ENCODE data around the gene ITM2C.

The ITM2C gene

DNA sequence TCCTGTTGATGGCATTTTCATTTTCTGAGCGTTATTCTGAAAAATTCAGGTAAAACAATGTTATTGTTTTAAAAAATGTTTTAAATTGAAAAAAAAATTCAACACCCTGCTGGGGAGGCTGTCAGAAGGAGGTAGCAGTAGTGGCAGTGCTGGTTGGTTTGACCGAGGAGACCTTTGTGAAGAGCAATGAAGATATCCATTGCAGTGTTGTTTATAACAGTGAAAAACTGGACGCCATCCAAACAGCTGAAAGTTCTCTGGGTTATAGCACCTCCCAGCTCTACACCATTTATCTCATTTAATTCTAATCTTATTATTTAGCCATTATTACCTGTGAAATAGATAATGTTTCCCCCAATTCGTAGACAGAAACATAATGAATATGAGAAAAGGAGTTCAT, 12.6 kb upstream of the ITM2C start:
- DNase-seq (ENCODE audit: low read depth), result no peak

DNA sequence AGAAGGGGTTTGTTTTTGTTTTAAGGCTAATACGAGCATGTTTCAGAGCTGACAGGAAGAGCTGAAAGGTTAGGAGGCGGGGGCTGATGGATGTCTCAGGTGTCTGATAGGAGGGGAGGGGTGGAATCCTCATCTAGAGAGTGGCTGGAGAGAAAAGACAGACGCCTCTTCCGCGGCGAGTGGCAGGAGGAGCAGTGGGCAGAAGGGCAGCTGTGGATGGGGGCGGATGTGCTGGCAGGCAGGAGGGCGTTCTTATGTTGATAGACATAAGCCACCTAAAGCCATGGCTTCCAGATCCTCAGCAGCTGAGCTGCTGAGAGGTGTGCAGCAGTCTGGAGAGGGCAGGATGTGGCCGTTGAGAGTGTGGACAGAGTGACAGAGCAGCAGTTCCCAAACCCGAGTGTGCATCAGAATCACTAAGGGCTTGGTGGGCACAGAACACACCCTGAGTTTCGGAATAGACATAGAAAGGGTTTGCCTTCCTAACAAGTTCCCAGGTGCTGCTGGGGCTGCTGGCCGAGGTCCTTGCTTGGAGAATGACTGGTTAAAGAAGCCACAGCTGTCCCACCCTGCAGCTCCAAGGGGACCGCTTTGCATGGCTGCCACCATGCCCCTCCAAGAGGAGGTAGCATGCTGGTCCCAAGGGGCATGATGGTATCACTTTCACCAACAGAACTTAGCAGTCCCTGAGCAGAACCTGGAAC, 3.0 kb upstream of the ITM2C start:
- DNase-seq (ENCODE audit: low read depth), result no peak

DNA sequence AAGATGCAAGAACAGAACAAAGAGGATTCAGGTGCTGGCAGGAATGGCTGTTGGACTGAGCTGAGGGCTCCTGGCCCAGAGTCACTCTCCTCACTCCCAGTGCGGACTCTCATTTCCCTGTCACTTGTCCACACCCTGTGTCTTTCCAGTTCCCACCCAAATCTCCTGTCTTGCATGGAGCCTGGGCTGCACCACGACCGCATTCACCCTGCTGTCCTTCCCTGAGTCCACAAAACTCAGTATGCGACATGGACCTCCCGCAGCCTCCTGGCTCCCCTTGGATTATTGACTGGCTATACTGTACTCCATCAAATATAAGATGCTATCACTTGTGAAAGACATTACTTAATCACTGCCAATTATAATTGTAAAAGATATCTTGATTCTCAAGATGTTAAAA, 2.5 kb upstream of the ITM2C start:
- DNase-seq (ENCODE audit: low read depth), result no peak

DNA sequence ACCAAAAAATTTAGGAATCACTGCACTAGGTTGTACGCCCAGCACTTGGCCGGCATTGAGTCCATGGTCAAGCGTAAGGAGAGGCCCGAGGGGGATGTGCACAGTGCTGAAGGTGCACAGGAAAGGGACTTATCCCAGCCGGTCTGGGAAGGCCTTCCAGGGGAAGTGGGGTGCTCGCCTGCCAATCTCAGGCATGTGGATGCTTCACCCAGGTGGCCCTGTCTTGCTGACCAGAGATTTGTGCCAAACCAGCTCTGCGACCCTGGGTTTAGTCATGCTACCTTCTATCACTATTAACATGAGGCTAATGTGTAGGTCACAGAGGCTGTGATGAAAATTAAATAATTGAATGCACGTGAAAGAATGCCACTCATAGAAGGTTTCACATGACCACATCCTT, 1.7 kb upstream of the ITM2C start:
- no peak for DNase-seq (ENCODE audit: low read depth)

DNA sequence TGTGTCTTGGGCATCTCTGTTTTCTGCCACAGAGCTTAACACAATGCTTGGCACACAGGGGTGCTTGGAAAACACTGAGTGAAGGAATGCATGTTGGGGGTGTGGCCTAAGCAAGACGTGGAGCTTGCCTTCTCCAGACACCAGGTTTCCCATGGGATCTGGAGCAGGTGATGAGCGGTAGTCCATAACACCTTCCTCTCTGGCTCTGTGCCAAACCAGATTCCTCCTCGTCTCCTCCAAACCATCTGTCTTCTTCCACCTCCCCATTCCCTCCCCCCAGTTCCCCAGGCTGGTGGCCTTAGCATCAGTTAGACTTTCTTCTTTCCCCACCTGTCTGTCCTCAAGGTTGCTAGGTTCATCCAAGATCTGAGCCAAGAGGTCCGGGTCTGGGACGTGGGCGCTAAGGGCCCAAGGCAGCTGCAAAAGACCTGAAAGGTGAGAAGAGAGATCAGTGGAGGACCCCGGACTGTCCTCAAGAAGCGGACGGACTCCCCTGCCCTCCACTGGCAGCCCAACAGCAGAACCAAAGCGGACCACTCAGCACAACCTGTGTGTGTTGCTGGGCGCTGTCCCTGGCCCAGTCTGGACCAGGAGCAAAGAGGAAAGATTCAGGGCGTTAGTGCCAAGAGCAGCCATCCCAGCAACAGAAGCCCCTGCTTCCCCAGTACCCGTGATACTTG, 1.2 kb upstream of the ITM2C start:
- no peak for DNase-seq (ENCODE audit: low read depth)

DNA sequence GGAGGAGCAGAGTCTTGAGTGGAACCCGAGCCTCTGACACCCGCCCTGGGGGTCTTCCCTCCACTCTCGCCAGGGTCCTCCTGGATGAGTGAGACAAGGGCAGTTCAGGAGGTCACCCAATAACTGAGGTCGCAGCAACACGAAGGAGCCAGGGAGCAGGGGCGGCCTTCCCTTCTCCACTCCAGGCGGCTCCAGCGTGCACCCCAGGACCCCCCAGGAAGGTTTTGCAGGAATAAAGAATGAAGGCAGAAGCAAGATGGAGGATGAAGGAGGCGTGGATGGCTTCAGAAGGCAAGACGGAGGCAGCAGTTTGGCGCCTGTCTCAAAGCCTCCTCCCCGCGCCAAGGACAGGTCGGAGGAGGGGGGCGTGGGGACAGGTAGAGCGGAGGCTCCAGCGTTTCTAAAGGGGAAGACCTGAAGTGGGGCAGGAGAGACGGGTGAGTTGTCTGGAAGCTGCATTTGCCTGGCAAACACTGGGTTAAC, 579 bp upstream of the ITM2C start:
- DNase-seq (ENCODE audit: low read depth), result no peak

DNA sequence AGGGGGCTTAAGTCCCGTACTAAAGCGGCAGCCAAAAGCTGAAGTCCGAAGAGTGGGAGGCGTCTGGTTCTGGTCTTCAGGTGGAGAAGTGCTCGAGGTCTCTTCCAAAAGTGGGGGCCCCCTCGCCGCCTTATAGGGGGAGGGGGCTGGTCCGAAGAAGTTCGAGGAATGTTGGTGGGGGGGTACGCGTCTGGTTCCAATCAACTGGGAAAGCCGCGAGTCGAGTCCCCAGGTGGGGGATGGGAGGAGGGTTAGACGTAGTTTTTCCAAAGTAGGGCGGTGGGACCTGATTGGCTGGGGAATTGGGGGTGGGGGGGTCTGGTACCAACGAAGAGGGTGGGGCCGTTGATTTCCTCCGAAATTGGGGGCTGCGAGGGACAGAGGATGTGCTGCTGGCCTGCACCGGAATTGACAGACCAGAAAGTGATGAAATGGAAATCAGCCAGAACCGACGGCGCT, 594 bp downstream of the ITM2C start:
- DNase-seq (ENCODE audit: low read depth), result no peak

DNA sequence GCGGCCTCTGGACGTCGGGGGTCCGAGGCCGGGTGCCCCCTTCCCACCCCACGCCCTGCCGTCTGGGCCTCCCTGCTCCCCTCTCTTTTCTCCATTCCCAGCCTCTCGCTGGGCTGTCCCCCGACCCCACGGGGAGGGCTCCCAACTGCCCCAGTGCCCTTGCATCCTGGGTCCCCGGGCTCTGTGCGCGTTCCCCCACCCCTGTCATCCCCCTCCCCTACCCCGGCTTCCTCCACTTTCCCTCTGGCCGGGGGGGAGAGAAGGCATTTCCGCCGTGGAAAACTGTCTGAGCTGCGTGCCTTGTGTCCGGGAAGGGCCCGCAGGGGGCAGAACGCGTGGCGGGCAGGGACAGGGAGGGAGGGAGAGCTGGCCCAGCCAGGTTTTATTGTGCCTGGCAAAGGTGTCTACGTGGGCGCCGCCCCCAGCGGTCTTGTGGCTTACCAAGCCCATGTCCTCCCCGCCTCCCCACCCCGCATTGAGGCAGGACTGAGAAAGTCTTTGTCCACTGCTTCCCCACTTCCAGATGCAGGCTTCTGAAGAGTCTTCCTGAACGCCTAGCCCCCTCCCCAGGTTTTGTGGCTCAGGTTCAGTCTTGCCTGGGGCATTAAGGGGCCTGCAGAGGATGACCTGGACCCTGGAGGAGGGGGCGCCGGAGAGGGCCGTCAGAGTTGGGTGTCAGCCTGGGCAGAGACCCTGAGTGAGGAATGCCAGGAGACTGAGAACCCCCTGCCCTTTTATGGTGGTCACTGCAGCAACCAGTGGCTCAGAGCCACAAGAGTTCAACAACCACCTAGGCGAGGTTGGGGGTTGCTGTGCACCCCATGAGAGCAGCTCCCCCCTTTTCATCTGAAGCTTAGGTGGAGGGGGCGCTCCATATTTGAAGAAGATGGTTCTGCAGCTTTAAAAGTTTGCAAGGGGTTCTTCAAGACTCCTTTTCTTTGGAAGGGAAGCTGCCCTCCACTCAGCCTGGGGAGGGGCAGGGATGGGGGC, 1.3 kb downstream of the ITM2C start:
- peak; percentile 30 for DNase-seq (ENCODE audit: low read depth)

DNA sequence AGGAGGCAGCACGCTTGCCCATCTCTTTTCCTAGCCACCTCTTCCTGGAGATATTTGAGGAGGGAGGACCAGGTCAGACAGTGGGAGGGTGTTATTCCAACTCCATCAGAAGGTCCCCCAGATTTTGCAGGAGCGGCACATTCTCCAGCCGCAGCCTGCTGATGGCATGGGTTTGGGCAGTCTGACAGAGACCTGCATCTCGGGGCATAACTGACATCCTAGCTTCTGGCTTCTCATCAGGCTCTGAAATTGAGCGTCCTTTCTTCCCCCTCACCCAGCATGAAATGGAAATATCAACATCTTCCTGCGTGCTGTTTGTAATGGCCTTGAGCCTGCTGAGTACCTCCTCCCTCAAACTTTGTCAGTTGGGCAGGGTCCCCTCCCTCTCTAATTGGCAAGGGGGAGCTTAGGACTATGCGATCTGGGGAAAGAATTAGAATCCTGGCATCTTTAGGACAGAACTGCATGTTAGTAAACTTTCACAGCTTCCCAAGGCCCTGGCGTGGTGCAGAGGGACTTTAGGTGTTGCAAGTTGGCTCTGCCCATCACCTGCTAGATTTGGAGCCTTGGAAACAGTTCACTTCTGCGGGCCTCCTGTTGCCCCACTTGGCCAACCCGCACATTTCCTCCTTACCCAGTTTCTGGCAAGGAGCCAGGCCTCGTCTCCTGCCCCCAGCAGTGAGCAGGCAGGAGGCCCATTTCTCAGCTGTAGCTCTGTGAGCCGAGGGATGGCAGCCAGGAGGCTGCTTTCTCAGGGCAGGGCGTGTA, 2.2 kb downstream of the ITM2C start:
- peak; percentile 47 for DNase-seq (ENCODE audit: low read depth)

DNA sequence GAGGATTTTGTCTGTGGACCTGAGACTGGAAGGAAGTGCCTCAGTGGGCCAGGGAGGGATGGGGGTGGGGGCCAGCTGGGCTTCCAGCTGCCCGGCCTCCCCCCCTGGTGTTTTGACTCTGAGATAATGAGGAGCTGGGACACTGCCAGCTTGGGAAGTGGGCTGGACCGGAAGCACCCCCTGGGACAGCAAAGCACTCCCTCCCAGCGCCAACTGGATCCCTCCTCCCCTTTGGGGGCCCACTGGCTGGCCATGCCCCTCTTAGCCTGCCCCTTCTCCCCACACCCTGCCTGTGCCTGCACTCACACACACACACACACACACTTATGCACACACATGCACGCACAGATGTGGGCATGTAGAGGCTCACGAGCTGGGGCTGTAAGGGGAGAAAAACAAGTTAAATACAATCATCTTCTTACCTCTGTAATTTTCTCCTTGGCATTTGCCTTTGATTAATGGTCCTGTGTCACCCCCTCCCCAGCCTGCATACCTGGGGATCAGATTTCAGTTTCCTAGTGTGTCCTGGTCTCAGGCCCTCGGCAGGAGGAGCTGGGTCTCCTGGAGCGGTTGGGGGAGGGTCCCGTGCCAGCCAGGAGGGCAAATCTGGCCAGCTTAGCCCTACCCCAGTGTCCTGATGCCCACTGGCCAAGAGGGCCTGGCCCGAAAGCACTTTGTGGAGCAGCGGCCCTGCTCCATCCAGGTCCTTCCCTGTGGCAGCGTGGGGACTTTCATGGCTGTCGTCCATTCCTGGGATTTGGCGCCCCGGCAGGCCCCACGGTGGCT, 3.6 kb downstream of the ITM2C start:
- no peak for DNase-seq (ENCODE audit: low read depth)

DNA sequence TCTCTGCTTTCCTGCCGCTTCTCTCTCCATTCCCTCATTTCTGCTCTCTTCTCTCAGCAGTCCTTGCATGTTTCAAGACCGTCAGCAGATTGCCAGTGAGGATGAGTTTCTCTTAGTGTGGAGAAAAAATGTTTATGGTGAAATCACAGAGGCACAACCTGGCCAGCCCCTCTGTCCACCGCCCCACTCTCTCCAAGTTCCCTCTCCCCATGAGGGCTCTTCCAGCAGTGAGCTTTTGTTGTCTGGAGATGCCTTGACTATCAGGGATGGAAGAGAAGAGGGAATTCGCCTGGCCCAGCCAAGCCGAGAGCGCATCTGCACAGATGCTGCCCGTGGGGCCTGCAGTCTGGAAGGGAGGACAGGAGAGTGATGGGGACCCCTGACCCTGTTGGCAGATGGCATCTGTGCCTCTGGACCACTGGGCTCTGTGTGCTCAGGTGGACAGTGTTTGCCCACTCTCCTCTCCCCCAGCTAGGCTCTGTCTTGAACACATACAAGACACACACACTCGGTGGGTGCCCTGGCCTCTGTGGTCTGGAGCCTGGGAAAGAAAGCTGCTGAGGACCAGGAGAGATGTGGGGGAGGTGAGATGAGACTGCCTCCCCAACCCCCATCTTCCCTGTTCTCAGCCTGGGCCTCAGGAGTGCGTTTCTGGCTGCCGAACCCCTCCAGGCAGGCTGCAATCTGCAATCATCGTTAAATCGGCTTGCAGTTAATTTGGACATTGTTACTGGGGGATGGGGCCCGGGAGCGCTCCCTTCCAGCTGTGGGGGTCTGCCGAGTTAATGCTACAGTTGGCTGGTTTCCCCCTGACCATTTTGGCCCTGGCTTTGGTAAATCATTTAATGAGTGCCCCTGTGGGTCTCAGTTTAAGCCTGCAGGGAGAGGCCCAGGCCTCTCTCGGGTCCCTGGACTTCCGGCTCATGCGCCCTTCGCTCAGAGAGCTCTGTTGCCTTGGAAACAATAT, 4.5 kb downstream of the ITM2C start:
- DNase-seq (ENCODE audit: low read depth), result no peak

DNA sequence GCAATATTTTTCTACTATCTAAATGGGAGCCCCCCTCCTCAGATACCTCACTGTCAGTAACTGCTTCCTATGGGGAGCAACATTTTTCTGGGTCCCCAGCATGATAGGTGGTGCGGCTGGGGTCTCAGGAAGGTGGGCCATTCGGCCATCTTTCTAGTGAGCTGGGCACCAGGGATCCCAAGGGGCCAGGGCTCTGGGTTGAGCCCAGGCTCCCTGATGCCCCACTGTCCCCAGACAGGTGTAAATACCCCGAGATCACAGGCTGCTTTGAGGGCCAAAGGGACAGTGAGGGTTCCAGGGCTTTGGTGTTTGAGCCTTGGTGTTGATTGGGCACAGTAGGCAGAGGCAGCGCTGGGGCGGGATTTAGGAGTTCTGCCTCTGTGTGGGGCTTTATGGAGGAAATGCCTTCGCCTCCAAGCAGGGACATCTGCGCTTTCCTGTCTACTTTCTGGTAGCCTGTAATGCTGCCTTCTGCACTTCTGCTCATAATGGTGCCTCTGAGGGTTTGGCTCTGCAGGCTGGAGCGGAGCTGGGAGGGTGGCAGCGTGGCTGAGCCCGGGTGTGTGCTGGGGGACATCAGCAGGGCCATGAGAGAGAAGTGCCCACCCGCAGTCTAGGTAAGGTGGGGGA, 5.3 kb downstream of the ITM2C start:
- DNase-seq (ENCODE audit: low read depth), result no peak

DNA sequence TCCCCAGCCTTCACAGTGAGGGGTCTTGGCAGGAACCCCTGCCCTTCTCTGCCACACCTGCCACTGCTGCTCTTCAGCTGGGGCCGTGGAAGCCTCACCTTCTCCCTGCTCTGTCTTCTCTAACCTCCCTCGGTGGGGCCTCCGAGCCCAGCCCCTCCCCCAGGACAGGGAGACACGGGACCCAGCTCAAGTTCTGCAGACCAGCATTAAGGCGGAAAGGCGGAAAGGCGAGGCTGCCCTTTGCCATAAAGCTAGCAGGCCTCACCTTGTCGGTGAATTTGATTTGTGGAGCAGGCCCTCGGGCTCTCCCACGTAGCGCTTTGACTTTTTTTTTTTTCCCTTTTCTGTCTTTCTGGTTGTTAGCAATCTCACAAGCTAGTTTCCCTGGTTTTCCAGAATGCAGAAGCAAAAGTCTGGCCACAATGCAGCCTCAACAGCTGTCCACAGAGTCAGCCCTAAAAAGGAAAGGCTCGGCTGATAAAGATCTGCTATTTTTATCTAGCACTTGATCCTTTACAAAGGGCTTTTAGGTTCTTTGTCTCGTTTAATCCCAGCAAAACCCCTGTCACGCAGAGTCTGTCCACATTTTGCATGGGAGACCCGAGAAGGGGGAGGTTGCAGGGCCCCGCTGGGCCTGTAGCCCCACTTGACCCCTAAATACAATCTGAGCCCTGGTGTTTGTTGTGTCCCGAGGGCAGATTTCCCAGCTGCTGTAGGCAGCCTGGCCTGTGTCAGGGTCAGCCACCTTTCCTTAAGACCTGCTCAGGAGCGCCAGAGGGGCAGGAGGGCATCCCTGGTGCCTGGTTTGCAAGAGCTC, 6.0 kb downstream of the ITM2C start:
- DNase-seq (ENCODE audit: low read depth), result no peak

DNA sequence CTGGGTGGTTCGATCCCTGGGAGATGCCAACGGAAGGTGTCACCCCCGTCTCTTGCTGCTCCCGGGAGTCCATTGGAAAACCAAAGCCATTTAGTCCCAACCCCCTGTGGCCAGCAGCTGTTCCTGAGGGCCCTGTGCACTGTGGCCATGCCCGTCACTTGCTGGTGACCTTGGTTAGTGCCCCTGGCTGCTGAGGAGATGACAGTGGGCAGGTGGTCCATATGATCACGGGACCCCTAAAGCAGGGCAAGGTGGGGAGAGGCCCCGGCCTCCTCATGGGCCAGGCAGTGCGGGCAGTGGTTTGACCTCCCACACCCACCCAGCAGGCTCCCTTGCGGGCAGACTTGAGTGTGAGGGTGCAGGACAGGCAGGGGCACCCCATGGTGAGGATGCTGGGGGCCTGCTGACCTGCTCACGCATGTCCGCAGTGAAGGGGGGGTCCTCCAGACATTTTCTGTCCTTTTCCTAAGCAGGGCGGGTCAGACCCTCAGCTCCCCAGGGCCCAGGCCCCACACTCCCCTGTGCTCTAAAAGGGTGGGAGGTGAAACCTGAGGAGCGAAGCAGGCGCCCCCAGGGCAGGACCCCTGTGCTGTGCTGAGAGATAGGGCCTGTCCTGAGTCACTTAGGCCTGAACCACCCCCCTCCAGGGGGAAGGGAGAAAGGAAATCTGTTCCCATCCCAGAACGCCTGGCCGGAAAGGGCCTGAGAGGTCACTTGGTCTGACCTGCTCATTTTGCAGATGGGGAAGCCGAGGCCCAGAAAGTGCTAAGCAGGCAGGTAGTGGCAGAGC, 6.8 kb downstream of the ITM2C start:
- no peak for DNase-seq (ENCODE audit: low read depth)

DNA sequence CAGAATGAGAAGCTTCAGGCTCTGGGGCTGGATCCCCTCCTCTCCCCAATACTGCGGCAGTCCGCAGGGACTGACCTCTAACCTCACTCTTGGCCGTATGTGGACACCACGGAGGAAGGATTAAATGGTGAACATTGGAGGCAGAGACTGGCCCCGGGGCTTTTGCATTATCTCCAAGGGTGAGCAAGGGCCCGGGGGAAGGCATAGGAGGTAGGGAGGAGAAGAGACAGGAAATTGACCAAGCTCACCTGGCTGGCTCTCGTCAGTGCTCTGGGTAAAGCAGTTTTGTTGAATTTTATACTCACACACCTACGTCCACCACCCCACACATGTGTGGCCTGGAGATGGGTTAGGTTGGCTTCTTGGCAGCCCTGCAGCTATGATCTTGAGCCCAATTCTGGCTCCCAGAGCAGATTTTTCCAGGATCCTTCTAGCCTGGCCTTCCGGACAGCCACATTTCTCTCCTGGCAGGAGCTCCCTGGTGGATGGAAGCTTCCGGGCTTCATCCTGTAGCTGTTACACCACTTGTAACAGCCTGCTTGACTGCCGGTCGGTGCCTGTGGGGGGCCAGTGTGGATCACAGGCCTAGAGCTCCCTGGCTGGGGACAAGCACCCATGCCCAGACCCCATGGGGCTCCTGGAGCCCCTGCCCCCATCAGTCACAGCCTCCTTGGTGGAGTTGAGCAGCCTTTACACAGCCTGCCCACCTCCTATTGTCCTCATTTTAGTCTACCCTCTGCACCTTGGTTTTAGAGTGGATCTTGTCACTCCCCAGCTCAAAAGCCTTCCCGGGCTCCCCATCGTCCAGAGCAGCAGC, 7.6 kb downstream of the ITM2C start:
- no peak for DNase-seq (ENCODE audit: low read depth)

DNA sequence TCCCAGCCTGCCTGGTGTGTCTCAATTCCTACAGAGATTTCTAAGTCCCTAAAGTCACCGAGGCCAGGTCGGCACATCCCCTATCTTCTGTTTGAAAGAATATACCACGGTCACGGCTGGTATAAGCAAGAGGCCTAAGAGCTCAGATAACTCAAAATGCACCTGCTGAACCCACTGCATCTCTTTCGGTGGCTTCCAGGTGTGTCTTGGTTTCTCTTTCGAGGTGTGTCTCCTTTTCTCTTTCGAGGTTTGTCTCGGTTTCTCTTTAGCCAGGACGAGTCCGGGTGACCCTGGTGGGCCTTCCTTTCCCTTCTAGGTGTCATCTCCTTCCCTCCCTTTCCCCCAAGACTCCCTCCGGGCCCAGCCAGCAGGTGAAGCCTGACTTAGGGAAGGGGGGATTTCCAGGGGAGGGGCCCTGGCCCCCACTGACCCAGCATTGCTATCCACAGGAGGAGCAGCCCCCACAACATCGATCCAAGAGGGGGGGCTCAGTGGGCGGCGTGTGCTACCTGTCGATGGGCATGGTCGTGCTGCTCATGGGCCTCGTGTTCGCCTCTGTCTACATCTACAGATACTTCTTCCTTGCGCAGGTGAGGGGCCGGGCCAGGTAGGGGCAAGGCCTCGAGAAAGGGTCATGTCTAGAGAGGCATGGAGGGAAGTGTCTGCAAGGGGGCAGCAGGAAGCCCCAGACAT, 8.4 kb downstream of the ITM2C start:
- DNase-seq (ENCODE audit: low read depth), result no peak
